ENCODE results near the gene CTNNA1. TPM values are rescaled to one million over a fixed set of nuclear protein-coding genes. Genes with fewer than 3 reads are reported as not detected.
"Not testable (repeated sequence)": the region's sequence is repeated elsewhere in the genome, so short reads cannot be mapped to it uniquely, and the experiment has no call there.

Gene CTNNA1
- total RNA-seq, 1 donor from 2014 or later, result 116 TPM

DNA sequence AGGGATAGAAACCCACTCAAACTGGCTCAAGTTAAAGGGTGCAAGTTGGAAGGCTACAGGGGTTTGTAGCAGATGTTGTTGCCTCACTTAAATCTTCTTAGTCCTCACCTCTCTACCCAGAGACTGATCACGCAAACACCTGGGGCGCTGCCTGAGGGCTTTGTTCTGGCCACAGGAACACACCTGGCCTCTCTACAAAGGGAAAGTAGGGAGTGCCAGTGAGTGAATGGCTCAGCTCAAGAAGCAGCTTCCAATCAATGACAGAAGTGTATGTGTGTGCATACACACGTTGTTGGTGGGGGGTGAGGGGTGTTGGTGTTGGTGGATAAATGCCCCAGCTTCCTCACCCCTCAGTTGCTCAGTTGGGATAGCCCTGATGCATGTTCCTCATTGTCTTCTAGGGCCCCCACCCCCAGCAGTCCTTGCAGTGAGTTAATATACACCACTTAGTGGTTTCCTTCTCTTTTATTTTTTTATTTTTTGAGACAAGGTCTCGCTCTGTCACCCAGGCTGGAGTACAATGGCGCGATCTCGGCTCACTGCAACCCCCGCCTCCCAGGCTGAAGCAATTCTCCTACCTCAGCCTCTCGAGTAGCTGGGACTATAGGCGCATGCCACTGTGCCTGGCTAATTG, 30.6 kb upstream of the CTNNA1 start:
- DNase-seq (ENCODE audit: low spot score) (no peak), ATAC-seq (no peak)

DNA sequence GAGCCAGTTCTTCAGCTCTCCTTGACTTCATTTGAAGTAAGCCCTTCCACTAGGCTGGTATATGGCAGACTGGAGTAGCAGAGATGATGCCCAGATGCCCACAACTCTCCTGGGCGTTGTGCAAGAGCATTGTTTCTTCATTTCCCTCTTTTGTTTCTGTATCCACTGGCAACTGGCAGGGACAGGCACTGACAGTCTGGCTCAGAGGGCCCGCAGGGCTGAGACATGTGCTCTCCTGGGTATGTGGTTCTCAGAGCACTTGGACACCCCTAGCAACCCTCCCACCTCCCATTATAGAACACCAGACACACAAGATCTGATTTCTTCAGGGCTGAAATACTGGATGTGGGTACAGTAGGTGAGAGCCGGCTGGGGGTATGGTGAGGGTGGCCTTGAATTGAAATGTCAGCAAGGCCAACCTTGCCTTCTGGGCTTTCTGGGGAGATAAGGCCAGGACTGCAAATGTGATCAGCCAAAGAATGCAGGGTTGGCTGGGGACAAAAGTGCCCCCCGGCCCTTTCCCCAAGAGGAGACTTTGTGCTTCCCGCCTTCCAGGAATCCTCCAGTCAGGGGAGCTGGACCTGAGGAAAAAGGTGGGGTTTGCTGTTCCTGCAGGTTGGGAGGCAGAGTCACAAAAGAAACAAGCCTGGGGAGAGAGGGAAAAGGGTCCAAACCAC, 28.6 kb upstream of the CTNNA1 start:
- ATAC-seq (peak; percentile 19), DNase-seq (ENCODE audit: low spot score) (no peak)

DNA sequence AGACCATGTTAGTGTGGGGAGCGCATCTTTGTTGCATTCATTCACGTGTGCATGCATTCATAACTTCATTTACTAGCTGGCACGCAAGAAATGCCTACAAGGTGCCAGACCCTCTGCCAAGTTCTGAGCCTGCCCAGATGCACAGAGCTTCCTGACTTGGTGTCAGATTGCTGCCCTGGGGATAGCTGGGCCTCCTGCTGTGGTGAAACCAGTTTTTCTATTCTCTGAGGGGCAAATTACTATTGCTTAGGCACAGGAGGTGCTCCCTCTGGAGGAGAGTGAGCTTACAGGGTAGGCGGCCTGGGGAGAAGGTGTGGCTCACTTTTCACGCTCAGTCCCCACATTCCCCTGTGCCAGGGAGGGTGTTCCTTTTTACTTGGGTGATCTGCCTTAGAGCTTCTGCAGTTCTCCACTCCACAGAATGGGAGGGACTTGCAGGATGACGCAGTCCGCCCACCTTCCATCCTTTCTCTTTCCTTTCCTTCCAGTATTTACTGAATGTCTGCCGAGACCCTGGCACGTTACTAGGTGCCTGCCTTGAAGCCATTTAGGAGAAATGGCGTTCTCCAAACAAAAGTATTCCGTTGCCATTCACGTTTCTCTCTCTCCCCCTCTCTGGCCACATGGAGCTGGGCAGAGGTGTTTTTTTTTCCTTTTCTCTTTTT, 27.9 kb upstream of the CTNNA1 start:
- DNase-seq (ENCODE audit: low spot score), result no peak
- ATAC-seq, result peak; percentile 17

DNA sequence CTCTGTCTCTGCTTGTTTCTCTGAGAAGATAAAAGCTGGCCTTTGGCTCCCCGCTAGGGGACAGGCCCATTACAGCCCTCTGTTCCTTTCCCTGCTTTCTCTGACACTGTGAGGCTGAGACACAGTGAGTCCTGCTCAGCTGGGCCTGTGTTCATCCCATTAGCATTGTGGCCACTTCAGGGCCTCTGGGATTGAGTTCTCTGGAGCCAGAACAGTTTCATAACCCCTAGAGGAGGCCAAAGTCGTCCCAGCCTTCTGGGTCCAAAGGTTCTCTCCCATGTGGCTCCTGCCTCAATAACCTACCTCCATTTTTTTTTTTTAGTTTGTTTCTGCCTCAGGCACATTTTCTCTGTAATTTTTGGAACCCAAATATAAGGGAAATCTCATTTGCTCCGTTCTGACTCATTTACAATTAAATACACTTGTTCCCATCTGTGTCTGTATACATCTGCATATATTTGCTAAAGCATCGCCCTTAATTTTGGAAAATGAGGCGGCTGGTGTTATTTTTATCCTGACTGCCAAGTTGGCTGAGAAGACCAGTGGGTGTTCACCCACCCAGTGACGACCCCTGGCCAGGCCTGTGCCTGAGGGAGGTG, 27.3 kb upstream of the CTNNA1 start:
- ATAC-seq (peak; percentile 97), DNase-seq (ENCODE audit: low spot score) (peak; percentile 75)

DNA sequence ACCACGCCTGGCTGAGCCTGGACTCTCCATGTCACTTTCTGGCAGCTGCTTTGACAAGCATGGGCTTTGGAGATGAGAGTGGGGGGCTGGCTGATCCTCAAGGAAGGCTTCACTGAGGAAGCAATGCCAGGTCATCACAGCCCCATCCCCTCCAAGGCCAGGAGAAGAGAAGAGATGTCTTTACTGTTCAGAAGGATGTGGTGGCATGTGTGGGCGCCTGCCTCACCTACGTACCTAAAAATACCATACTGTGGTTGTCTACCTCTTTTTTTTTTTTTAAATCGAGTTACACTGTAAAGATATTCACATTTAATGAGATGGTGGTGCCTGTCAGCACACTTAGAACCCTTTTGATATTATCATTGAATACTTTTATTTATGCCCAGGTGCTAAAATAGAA, 26.4 kb upstream of the CTNNA1 start:
- DNase-seq (ENCODE audit: low spot score) (no peak), ATAC-seq (no peak)

DNA sequence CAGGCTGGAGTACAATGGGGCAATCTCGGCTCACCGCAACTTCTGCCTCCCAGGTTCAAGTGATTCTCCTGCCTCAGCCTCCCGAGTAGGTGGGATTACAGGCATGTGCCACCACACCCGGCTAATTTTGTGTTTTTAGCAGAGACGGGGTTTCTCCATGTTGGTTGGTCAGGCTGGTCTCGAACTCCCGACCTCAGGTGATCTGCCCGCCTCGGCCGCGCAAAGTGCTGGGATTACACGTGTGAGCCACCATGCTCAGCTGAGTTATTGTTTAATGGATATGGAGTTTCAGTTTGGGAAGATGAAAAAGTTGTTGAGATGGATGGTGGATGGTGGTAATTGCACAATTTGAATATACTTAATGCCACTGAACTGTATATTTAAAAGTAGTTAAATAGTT, 22.7 kb upstream of the CTNNA1 start:
- DNase-seq (ENCODE audit: low spot score); ATAC-seq: not testable (repeated sequence)

DNA sequence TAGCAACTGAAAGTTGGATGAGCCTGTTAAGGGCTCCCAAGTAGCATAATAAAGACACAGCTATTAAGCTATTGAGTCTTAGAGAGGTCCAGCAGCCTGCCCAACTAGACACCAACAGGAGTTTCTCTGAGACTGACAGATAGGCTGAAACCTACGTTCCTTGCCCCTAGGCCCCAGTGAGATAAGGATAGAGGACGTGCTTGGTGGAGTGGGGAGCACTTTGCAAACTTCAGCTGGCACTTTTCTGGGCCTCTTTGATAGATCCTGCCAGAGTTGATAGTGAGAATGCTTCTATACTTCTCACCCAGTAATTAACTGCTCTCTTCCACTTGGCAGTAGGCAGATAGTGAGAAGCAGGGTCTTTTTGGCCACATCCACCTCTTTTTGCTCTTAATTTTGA, 20.8 kb upstream of the CTNNA1 start:
- ATAC-seq (no peak), DNase-seq (ENCODE audit: low spot score) (no peak)

DNA sequence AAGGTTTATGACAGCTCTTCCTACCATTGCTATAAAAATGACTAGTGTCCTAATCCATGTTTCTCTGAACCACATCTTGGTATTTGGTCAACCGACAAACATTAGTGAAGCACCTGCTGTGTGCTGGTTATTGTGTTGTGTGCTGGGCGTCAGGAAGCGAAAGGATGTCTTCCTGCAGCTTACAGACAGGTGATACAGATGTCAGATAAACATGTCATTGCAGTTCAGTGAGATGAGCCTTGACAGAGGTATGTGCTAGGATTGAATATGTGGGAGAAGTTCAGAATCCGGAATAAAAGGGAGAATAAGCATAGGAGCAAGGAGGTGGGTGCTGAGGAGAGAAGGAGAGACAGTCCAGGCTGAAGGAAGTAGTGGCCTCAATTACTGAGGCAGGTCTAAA, 20.3 kb upstream of the CTNNA1 start:
- DNase-seq (ENCODE audit: low spot score) (no peak), ATAC-seq (no peak)

DNA sequence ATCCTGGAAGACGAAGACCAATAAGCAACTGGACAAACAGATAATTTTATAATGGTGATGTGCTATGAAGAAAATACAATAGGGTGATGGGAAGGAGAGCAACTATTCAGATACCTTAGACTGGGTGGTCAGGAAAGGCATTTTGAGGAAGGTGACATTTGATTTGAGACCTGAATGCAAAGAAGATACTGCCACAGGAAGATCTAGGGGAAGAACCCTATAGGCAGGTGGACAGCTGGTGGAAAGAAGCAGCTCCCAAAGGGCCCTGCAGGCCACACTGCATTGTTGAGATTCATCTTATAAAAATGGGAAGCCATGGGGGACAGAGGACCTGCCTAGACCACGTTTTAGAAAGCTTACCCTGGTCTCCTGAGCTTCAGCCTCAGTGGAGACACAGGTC, 19.7 kb upstream of the CTNNA1 start:
- DNase-seq (ENCODE audit: low spot score), result no peak
- ATAC-seq, result no peak

DNA sequence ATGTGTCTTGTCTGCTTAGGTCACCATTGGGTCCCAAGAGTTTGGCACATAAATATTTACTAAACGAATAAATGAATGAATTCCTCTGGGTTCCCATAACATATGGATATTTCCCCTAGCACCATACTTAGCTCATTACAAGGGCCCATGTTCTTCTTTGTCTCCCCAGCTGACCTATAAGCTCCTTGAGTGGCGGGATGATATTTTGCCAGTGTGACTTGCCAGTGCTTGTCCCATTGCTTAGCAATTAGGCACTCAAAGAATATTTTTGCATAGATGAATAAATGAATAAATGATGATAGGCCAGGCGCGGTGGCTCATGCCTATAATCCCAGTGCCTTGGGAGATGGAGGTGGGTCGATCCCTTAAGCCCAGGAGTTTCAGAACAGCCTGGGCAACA, 16.9 kb upstream of the CTNNA1 start:
- no peak for ATAC-seq
- DNase-seq (ENCODE audit: low spot score), result no peak

DNA sequence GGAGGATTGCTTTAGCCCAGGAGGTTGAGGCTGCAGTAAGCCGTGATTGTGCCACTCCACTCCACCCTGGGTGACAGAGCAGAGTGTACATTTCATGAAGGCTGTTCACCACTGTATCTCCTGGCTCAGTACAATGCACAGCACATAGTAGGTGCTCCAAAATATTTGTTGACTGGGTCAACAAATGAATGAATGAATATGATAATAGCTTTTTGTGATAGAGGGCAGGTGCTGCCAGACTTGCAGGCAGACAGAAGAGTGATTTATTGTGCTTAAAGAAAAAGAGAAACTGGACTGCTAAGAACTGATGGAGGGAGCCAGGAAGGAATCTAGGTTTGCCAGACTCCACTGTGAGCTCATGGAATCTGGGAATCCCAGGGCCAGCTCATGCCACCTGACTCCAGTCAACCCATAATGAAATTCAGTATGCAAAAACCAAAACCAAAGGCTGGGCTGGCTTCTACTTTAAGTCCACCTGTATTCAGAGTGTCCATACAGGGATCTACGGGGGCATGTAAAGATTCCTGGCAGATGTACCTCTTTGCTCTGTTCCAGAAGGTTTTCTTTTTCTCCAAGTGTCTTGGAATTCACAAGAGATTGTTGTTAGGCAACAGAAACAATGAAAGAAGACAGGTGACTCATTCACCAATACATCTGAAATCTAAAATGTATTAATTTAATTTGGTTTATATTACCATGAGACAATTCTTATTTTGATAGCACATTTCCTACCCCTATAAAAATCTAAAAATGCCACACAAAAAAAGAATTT, 15.5 kb upstream of the CTNNA1 start:
- no peak for ATAC-seq
- no peak for DNase-seq (ENCODE audit: low spot score)

DNA sequence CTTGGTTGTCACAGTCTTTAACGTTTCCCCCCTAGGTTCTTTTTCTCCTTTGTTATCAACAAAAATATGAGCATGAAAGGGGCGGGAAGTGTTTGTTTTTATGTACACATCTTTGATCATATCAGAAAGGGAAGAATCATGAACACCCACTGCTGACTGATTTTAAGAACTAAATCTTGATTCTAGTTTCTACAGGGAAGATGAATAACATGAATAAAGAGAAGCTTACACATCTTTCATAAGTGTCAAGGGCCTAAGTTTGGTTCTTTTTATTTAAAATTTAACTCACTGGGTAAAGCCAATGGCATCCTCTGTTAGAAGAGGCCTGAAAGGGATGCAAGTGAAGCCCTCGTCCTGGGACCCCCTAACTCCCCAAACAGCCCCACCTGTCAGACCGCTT, 14.8 kb upstream of the CTNNA1 start:
- ATAC-seq (no peak), DNase-seq (ENCODE audit: low spot score) (no peak)

DNA sequence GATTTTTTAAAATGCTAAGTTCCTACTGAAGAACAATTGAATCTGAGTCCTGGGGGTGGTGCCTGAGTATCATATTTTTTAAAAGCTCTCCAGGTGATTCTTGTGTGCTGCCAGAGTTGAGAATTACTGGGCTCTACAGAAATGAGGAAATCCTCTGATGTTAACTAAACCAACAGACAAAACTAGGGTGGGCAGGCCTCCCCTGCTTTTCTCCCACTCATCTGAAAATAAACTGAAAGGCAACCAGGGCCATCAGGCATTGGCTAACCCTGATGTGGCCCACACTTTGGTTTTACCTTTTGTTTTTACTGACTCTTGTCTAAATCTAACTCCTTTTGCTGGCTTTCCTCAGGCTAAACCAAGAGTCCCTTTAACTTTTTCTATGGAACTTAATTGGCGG, 13.3 kb upstream of the CTNNA1 start:
- ATAC-seq (no peak), DNase-seq (ENCODE audit: low spot score) (no peak)

DNA sequence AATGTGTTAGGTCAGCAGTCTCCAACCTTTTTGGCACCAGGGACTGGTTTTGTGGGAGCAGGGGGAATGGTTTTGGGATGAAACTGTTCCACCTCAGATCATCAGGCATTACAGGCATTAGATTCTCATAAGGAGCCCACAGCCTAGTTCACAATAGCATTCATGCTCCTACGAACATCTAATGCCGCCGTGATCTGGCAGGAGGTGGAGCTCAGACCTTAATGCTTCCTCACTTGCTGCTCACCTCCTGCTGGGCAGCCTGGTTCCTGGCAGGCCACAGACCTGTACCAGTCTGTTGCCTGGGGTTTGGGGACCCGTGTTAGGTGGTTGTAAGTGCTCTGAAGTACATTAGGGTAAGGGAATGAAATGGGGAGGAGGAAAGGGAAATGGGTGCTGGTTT, 9.7 kb upstream of the CTNNA1 start:
- DNase-seq (ENCODE audit: low spot score) (no peak), ATAC-seq (no peak)

DNA sequence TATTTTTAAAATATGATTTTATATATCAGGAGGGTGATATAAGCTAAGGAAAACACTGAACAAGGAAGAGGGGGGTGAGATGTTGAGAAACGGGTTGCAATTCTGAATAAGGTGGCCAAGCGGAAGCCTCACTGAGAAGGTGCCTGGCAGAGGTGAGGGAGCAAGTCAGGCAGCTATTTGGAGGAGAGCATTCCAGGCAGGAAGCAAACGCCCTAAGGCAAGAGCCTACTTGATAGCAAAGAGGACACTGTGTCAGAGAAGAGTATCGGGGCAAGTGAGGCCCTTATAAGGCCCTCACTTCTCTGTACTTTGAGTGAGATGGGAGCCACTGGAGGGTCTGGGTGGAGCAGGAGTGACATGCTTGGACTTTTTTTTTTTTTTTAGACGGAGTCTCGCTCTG, 8.0 kb upstream of the CTNNA1 start:
- no peak for DNase-seq (ENCODE audit: low spot score)
- ATAC-seq, result no peak

DNA sequence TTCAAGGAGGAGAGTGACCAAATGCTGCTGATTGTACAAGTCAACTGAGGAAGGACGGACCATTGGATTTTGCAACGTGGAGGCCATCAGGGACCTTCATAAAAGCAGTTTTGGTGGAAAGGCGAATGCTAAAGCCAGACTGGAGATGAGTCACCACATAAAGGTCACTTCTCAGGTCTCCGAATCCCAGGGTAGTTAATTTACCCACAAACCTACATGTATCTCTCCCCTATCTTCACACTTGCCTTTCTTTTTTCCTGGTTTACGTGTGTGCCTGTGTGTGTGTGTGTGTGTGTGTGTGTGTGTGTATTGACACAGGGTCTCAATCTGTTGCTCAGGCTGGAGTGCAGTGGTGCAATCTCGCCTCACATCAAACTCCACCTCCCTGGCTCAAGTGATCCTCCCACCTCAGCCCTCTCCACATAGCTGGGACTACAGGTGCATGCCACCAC, 4.6 kb upstream of the CTNNA1 start:
- DNase-seq (ENCODE audit: low spot score) (no peak), ATAC-seq (no peak)

DNA sequence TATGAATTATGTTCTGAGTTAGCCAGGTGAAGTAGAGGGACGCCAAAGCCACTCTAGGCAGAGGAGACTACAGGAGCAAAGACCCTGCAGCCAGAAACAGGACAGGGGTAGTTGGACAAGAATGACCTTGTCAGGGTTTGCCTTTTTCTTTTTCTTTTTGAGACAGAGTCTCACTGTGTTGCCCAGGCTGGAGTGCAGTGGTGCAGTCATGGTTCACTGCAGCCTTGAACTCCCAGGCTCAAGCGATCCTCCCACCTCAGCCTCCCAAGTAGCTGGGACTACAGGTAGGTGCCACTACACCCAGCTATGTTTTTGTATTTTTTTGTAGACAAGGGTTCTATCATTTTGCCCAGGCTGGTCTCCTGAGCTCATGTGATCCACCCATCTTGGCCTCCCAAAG, 1.9 kb upstream of the CTNNA1 start:
- not testable (repeated sequence) for DNase-seq (ENCODE audit: low spot score); ATAC-seq

DNA sequence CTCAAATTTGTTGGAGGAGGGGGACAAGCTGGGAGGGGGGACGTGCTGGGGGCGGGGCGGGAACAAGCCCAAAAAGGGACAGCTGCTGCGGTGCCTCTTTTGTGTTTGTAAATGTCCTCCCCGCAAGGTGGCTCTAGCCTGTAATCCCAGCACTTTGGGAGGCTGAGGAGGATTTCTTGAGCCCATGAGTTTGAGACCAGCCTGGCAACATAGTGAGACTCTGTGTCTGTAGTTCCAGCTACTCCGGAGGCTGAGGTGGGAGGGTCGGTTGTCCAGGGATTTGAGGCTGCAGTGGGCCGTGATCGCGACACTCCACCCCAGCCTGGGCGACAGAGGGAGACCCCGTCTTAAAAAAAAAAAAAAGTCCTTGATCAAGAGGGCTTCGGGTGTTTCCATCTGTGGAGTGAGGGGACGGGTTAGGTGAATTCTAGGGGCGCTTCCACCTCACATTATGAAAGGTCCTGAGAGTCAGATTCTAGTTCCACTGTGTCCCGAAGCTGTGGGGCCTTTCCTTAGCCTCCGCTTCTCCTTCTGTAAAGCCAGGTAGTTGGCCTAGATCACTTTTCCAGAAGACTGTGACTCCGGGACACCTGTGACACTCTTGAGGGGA, 779 bp upstream of the CTNNA1 start:
- ATAC-seq, result peak; percentile 52
- peak; percentile 53 for DNase-seq (ENCODE audit: low spot score)

DNA sequence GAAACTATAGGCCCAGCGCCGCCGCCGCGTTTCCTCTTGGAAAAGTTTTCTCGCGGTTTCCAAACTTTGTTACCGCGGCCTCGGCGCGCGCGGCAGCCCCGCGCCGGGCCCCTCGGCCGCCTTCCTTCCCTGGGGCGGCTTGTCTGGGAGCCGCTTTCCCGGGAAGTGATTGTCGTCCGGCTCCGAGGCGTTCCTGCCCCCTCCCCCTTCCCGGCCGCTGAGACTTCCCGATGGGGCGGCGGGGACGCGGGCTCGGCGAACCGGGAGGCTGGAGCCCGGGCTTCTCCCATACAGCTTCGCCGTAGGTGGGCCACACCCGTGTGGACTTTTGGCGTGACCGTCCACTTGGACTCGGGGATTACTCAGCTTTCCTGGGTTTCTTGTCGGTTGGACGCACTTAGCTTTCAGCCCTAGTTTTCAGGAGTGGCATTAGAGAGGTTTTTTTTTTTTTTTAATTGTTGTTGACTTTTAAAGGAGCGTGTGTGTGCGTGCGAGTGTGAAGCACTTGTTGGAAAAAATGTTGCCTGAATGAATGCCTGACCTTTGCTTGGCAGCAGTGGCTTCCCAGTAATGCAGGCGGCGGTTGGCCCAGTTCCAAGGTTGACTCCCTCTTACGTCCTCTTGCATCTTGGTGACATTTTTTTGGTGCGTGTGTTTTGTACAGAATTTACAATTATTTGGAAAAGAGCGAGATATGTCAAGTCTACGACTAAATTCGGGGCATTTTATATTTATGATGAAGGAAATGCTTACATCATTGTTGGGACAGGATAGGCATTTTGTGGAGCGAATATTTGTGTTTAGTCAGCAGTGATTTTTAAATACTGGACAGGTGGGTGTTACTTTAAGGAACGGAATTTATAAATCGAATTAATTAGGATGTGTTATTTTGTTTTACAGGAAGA, 821 bp downstream of the CTNNA1 start:
- peak; percentile 57 for ATAC-seq
- peak; percentile 91 for DNase-seq (ENCODE audit: low spot score)

DNA sequence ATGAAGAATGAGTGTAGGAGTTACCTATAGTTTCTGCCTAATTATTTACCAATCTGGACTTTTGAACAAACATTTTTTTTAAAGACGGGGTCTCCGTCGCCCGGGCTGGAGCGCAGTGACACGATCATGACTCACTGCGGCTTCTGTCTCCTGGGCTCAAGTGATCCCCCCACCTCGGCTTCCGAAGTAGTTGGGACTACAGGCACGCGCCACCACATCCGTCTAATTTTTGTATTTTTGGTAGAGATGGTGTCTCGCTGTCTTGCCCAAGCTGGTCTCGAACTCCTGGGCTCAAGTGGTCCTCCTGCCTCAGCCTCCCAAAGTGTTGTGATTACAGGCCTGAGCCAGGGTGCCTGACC, 1.5 kb downstream of the CTNNA1 start:
- DNase-seq (ENCODE audit: low spot score) (no peak), ATAC-seq (no peak)
